ENCODE measurements around the gene ZBTB38.

ZBTB38 gene

DNA sequence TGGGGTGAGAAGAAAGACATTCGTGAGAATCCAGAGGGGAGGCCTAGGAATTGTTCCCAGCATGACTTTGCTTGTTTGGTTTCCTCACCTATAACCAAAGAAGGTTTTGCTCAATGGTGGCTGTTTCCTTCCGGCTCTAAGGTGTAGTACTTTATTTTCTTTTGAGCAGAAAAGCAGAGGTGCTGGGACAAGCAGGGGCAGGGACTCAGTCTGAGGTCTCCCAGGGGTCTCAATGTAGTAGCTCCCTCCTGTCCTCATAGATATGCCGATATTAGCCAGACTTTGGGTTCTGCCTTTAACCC is 41.6 kb downstream of the ZBTB38 start:
- no peak for TF ChIP-seq CTCF (IDR thresholded peaks at IDR 0.05)
- Histone ChIP-seq H3K4me3 (no peak overlapping the region), H3K4me1 (peaks cover 0 to 96% (median 72%) of the 10 kb centered on the region in 4 donors)

GRCh38 chr3:141410408-141410807 is 42.1 kb downstream of the ZBTB38 start:
- Histone ChIP-seq H3K4me3 (no peak overlapping the region), H3K4me1 (peaks cover 0 to 96% (median 72%) of the 10 kb centered on the region in 4 donors), H3K36me3 (peaks cover 25 to 39% (median 36%) of the 10 kb centered on the region in 3 donors), H3K27ac (peak overlapping the region; percentile 96 to 99), H3K9me3 (no peaks in the 10 kb centered on the region), H3K27me3 (no peaks in the 10 kb centered on the region)
- no peak for TF ChIP-seq CTCF (IDR thresholded peaks at IDR 0.05)
- peak in 1 of 2 donors; percentile 42 for DNase-seq
- intact Hi-C loops (cut with DNase I; ENCODE audit: low total_unique reads), result no loop called here

More for the DNA sequence above, 41.6 kb downstream of the ZBTB38 start:
- intact Hi-C loops (cut with DNase I; ENCODE audit: low total_unique reads), result no loop called here
- DNase-seq, result no peak
- H3K9me3 ChIP-seq, result no peaks in the 10 kb centered on the region
- peaks cover 29 to 39% (median 36%) of the 10 kb centered on the region in 3 donors for H3K36me3 ChIP-seq
- no peaks in the 10 kb centered on the region for H3K27me3 ChIP-seq
- H3K27ac ChIP-seq, result peak overlapping the region; percentile 96 to 99

DNA sequence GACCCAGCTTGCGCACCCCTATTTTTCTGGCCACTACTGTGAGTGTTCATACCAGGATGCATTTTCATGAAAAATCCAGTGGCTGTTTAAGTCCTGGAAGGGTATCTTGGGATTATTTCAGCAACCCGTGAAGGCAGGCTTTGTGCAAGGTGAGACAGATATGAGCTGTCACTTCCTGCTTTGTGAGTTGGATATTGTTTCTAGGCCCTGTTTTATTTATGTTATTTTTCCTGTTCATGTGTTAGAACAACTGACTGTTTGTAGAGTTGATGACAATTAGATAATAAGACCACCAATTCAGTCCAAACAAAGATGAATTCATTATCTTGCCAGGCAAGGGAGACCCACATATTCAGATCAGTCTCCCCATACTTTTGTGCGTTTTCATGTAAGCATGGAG is 42.5 kb downstream of the ZBTB38 start:
- peak overlapping the region; percentile 96 to 99 for H3K27ac ChIP-seq
- H3K36me3 ChIP-seq, result peaks cover 20 to 38% (median 34%) of the 10 kb centered on the region in 3 donors
- no peaks in the 10 kb centered on the region for H3K9me3 ChIP-seq
- H3K4me3 ChIP-seq, result no peak overlapping the region
- peaks cover 0 to 96% (median 74%) of the 10 kb centered on the region in 4 donors for H3K4me1 ChIP-seq
- DNase-seq, result no peak
- intact Hi-C loops (cut with DNase I; ENCODE audit: low total_unique reads), result no loop called here
- H3K27me3 ChIP-seq, result no peaks in the 10 kb centered on the region
- TF ChIP-seq CTCF (IDR thresholded peaks at IDR 0.05), result no peak

DNA sequence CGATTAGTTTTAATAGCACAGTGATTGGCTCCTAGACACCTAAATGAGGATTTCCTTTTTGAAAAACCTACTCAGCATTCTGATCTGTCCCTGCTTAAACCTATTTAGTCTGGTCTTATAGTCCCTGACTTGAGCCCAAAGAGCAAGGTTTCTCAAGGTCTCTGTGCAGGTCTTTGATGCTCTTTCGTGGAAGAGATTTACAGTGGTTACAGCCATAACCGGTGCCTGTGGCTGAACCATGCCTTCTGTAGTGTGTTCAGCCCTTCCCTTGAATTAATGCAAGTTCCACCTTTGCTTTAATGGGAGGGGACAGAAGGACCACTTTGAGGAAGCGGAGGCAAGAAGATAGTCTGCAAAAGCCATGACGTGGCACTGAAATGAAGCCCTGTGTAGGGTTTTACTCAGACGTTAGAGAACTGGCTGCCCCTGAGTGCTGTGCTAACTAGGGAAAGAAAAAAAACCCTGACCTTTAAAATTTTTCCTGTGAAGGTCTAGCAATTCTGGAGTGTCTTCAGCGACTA is 43.0 kb downstream of the ZBTB38 start:
- peaks cover 16 to 33% (median 30%) of the 10 kb centered on the region in 3 donors for H3K36me3 ChIP-seq
- no peaks in the 10 kb centered on the region for H3K9me3 ChIP-seq
- peak overlapping the region; percentile 96 to 99 for H3K27ac ChIP-seq
- intact Hi-C loops (cut with DNase I; ENCODE audit: low total_unique reads), result no loop called here
- H3K4me1 ChIP-seq, result peaks cover 0 to 96% (median 74%) of the 10 kb centered on the region in 4 donors
- no peaks in the 10 kb centered on the region for H3K27me3 ChIP-seq
- DNase-seq, result peak in 1 of 2 donors; percentile 47
- no peak overlapping the region for H3K4me3 ChIP-seq
- TF ChIP-seq CTCF (IDR thresholded peaks at IDR 0.05), result no peak

DNA sequence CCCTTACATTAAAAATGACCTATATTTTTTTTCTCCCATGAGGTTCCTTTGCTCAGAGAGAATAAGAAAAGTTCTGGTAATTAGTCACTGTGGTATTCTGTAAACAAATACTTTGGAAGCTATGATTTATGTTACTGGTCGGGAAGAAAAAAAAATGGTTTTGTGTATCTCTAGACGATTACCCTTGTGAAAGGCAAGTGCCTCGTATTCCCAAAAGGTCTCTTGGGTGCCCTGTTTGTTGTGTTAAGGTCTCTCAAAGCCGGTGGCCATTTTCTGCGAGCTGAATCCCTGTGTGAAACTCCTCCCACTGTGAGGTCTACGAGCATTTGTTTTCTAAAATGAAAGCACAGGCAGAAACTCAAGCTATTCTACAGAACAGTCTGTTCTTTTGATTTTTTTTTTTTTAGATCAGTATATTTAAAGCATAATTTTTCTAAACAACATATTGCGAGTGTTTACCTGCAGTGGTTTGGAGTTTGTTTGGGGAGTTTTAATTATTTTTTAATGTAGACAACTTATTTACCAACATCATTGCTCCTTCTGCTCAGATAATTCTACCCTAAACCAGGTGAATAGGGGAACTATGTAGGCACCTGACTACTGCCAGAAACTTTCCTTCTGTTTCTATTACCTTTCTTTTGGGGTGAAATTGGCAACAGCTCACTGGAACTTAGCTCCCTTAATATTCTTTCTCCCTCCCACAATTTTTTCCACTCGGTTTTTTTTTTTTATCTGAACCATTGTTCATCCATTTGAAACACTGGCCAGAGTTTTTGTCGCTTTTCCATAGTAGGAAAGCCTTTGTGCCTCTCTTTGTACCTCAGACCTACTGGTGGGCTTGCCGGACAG is 44.0 kb downstream of the ZBTB38 start:
- TF ChIP-seq CTCF (IDR thresholded peaks at IDR 0.05), result no peak
- Histone ChIP-seq H3K27me3 (no peaks in the 10 kb centered on the region), H3K9me3 (no peaks in the 10 kb centered on the region), H3K4me3 (peak overlapping the region; percentile 37 to 47), H3K4me1 (peaks cover 0 to 96% (median 75%) of the 10 kb centered on the region in 4 donors), H3K36me3 (peaks cover 16 to 34% (median 29%) of the 10 kb centered on the region in 3 donors), H3K27ac (peak overlapping the region; percentile 96 to 99)
- peak; percentile 80 to 83 for DNase-seq
- intact Hi-C loops (cut with DNase I; ENCODE audit: low total_unique reads), result no loop called here
